WERI-Rb-1 (cell line): Measurements from ENCODE around the gene WFDC2.

Experiments
- DNase-seq: peaks from one replicate; pipeline ENCODE4 v3.0.0-alpha.2; 2020
- H3K27ac ChIP-seq: fragments of 250-450 bp; sonication (Bioruptor Pico); 2 replicates; pipeline ENCODE4 v1.5.1; 2020; ENCODE audit warnings: mild to moderate bottlenecking, moderate library complexity
- H3K27me3 ChIP-seq: fragments of 250-450 bp; sonication (Bioruptor Pico); 2 replicates; pipeline ENCODE4 v1.5.1; 2021; ENCODE audit warnings: mild to moderate bottlenecking, low read depth, moderate library complexity; ENCODE audit not compliant: insufficient read depth, severe bottlenecking
- H3K36me3 ChIP-seq: fragments of 250-450 bp; sonication (Bioruptor Pico); 2 replicates; pipeline ENCODE4 v1.5.1; 2020; ENCODE audit warnings: mild to moderate bottlenecking, moderate library complexity
- H3K4me3 ChIP-seq: 2 replicates; pipeline ENCODE4 v1.5.1; 2011; ENCODE audit warnings: low read depth, mild to moderate bottlenecking, control low read depth, low read length
- H3K9me3 ChIP-seq: fragments of 250-450 bp; sonication (Bioruptor Pico); 2 replicates; pipeline ENCODE4 v1.5.1; 2021; ENCODE audit warnings: mild to moderate bottlenecking, moderate library complexity; ENCODE audit not compliant: severe bottlenecking
- TF ChIP-seq, protein P1 (sequence below): IDR thresholded peaks from 2 replicates; pipeline ENCODE4 v1.5.1; 2011; ENCODE audit warnings: low read depth, mild to moderate bottlenecking, control low read depth, inconsistent platforms, low read length

WFDC2 gene, protein sequence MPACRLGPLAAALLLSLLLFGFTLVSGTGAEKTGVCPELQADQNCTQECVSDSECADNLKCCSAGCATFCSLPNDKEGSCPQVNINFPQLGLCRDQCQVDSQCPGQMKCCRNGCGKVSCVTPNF

DNA sequence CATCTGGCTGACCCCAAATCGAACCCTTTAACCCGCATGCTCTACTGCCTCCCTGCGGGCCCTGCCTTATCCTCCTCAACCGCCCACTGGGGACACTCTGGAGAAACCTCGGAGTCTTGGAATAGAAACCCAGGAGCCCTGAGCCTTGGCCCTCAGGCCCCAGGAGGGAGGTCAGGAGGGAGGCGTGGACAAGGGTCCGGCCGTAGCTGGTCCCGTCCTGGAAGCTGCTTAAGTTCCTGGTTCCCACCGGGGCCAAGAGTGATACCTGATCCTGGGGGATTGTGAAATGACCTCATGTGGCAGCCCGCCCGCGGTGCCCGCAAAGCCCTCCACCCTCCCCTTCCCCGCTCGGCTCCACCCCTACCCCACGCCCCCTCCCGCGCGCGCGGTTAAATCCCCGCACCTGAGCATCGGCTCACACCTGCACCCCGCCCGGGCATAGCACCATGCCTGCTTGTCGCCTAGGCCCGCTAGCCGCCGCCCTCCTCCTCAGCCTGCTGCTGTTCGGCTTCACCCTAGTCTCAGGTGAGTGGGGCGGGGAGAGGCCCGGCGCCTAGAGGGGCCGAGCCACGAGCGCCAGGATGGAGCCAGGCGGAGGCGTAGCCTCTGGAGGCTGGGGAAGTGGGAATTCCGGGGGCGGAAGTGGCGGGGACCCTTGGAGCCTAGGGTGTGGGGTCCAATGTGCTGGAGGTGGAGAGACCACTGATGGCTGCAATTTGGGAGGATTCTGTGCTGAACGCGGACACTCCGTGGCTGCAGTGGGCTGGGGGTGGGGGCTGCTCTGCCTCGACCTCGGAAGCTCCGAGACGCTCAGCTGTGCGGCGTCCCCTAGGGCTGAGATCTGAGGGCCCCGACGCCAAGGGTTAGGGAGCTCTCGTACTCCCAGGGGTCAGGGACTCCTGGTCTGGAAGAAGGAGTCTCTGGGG, at the start of gene WFDC2:
WFDC2 (plus strand) TSS at position 418 of the 926 bp plus-strand sequence; CDS start at position 447, 29 bp downstream.
- DNase-seq = peak; percentile 75
- Histone ChIP-seq H3K4me3 (peak within 1 kb of the TSS; percentile 52), H3K27ac (no peak within 1 kb of the TSS), H3K36me3 (no peaks in the 10 kb centered on the region), H3K9me3 (no peaks in the 10 kb centered on the region), H3K27me3 (no peaks in the 10 kb centered on the region)
- TF ChIP-seq, protein P1, sequence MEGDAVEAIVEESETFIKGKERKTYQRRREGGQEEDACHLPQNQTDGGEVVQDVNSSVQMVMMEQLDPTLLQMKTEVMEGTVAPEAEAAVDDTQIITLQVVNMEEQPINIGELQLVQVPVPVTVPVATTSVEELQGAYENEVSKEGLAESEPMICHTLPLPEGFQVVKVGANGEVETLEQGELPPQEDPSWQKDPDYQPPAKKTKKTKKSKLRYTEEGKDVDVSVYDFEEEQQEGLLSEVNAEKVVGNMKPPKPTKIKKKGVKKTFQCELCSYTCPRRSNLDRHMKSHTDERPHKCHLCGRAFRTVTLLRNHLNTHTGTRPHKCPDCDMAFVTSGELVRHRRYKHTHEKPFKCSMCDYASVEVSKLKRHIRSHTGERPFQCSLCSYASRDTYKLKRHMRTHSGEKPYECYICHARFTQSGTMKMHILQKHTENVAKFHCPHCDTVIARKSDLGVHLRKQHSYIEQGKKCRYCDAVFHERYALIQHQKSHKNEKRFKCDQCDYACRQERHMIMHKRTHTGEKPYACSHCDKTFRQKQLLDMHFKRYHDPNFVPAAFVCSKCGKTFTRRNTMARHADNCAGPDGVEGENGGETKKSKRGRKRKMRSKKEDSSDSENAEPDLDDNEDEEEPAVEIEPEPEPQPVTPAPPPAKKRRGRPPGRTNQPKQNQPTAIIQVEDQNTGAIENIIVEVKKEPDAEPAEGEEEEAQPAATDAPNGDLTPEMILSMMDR = peak; percentile 44

DNA sequence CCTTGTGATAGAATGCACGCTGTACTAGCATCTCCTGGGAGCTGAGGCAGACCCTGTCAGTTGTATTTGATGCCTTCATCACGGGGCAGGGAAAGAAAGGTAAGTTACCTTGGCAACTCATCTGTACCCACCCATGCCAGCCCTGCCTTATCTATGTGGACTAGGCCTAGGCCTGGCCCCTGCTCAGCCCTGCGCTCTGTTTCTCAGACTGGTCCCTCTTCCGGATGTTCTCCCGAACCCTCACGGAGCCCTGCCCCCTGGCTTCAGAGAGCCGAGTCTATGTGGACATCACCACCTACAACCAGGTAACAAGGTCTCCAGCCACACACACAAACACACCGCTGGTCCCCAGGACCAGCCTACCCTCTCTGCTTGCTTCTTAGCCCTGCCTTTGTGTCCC, 49.4 kb upstream of the WFDC2 start:
- no peak overlapping the region for H3K4me3 ChIP-seq
- DNase-seq = no peak
- H3K27ac ChIP-seq = no peak overlapping the region
- TF ChIP-seq, protein P1 = no peak
- no peaks in the 10 kb centered on the region for H3K27me3 ChIP-seq
- peaks cover 47% of the 10 kb centered on the region for H3K36me3 ChIP-seq
- no peaks in the 10 kb centered on the region for H3K9me3 ChIP-seq

DNA sequence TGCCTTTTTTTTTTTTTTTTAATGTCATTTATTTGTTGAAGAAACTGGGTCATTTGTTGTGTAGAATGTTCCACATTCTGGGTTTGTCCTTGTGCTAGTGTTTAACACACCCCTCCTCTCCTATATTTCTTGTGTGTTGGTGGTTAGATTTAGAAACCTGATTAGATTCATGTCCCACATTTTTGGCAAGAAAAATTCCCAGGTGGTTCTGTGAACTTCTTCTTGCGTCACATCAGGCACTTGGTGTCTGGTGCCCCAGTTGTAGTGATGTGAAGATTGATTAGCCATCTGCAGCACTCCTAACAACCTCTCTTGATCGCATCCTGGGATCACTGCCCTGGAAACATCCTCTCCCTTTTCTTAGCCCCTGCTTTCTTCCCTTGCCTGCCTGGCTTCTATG, 45.9 kb upstream of the WFDC2 start:
- H3K4me3 ChIP-seq = no peak overlapping the region
- no peaks in the 10 kb centered on the region for H3K27me3 ChIP-seq
- no peaks in the 10 kb centered on the region for H3K9me3 ChIP-seq
- no peak for DNase-seq
- TF ChIP-seq, protein P1 = no peak
- H3K36me3 ChIP-seq = peaks cover 45% of the 10 kb centered on the region
- no peak overlapping the region for H3K27ac ChIP-seq

DNA sequence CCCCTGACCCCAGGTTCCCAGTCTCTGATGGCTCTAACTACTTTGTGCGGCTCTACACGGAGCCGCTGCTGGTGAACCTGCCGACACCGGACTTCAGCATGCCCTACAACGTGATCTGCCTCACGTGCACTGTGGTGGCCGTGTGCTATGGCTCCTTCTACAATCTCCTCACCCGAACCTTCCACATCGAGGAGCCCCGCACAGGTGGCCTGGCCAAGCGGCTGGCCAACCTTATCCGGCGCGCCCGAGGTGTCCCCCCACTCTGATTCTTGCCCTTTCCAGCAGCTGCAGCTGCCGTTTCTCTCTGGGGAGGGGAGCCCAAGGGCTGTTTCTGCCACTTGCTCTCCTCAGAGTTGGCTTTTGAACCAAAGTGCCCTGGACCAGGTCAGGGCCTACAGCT, 44.0 kb upstream of the WFDC2 start:
- Histone ChIP-seq H3K27me3 (no peaks in the 10 kb centered on the region), H3K4me3 (no peak overlapping the region), H3K9me3 (no peaks in the 10 kb centered on the region), H3K27ac (no peak overlapping the region), H3K36me3 (peaks cover 31% of the 10 kb centered on the region)
- no peak for DNase-seq
- TF ChIP-seq, protein P1 = no peak

DNA sequence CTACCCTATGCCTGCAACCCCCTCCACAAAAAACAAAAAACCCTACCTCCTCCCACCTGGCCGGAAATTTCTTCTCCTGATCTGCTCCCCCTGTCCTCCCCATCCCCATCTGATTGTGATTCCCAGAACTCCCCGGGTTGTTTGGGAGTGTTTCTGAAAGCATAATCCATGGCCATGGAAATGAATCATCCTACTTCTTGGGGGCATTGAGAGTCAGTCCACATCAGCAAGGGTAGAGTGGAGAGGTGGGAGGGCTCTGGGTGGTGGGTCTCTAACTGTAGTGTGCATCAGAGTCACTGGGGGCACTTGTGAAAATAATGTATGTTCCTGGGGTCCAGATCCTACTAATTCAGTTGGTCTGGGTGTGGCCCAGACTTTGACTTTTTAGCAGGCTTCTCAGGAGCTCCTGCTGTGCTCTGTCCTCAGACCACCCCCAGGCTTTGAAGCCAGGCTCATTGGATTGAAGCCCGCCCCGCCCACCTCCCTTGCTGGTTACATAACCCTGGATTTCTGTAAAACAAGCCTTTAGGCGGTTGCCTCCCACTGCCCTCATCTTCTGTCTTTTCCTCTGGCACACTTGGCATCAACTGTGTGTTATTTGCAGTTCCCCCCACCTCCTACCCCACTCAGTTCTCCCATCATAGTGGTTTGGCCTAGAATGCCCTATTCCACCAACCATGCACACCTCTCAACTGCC, 43.1 kb upstream of the WFDC2 start:
- Histone ChIP-seq H3K9me3 (no peaks in the 10 kb centered on the region), H3K27ac (no peak overlapping the region), H3K4me3 (no peak overlapping the region), H3K27me3 (no peaks in the 10 kb centered on the region), H3K36me3 (peaks cover 22% of the 10 kb centered on the region)
- TF ChIP-seq, protein P1 = no peak
- peak; percentile 16 for DNase-seq
